H1 (cell line): ENCODE measurements around the gene CHRNG.

ENCODE experiments used
- CHD2 ChIP-seq: IDR thresholded peaks from 2 replicates; pipeline ENCODE4 v1.6.1; 2012; ENCODE audit warnings: low read length, improper control_type of control experiment
- POLR2A ChIP-seq, 2 experiments: IDR thresholded peaks; 1 replicate in 1 of 2; 2 replicates in 1 of 2; pipeline ENCODE4 v1.6.1; 2011; ENCODE audit warnings: low read depth in 2 of 2, low read length in 2 of 2, mild to moderate bottlenecking in 2 of 2; ENCODE audit errors: control extremely low read depth in 1 of 2
- SRF ChIP-seq: IDR thresholded peaks from 2 replicates; pipeline ENCODE4 v1.6.1; 2011; ENCODE audit warnings: mild to moderate bottlenecking, low read depth, low read length, moderate library complexity
- SUZ12 ChIP-seq: fragments of 200-600 bp; sonication (generic); IDR thresholded peaks from 2 replicates; pipeline ENCODE4 v1.6.1; 2012; ENCODE audit warnings: mild to moderate bottlenecking, inconsistent platforms, low read length, moderate library complexity, mixed read lengths
- TF ChIP-seq, protein P1 (sequence below), 3 experiments: IDR thresholded peaks; 1 replicate in 2 of 3; 2 replicates in 1 of 3; pipeline versions ENCODE4 v1.5.1 to v1.6.1; 2011; ENCODE audit warnings: low read length in 3 of 3, mild to moderate bottlenecking in 3 of 3, inconsistent platforms in 2 of 3, low read depth in 1 of 3, moderate library complexity in 1 of 3; ENCODE audit not compliant: insufficient read depth in 1 of 3; ENCODE audit errors: control extremely low read depth in 1 of 3

- TF ChIP-seq CHD2 (no peak), SUZ12 (no peak), SRF (no peak), POLR2A (IDR thresholded peaks at IDR 0.05; ENCODE audit: control extremely low read depth in 1 of 2, low read depth in 2 of 2, low read length in 2 of 2) (no peak)
- TF ChIP-seq, protein P1, sequence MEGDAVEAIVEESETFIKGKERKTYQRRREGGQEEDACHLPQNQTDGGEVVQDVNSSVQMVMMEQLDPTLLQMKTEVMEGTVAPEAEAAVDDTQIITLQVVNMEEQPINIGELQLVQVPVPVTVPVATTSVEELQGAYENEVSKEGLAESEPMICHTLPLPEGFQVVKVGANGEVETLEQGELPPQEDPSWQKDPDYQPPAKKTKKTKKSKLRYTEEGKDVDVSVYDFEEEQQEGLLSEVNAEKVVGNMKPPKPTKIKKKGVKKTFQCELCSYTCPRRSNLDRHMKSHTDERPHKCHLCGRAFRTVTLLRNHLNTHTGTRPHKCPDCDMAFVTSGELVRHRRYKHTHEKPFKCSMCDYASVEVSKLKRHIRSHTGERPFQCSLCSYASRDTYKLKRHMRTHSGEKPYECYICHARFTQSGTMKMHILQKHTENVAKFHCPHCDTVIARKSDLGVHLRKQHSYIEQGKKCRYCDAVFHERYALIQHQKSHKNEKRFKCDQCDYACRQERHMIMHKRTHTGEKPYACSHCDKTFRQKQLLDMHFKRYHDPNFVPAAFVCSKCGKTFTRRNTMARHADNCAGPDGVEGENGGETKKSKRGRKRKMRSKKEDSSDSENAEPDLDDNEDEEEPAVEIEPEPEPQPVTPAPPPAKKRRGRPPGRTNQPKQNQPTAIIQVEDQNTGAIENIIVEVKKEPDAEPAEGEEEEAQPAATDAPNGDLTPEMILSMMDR (IDR thresholded peaks at IDR 0.05; ENCODE audit: control extremely low read depth in 1 of 3, insufficient read depth in 1 of 3, low read depth in 1 of 3, low read length in 3 of 3), result no peak
These were observed 48.0 kb downstream of the CHRNG start for GRCh38 chr2:232587512-232587911.
